Panc1 (cell line): ENCODE data around the gene NR4A3.

Experiments used
- CTCF ChIP-seq: fragments of 450-650 bp; IDR thresholded peaks from 2 replicates; pipeline ENCODE4 v1.5.1; 2017; ENCODE audit warnings: mild to moderate bottlenecking
- POLR2AphosphoS5 ChIP-seq: IDR thresholded peaks from 2 replicates; pipeline ENCODE4 v1.6.1; 2012; ENCODE audit warnings: mild to moderate bottlenecking, low read depth, low read length, moderate library complexity
- SIN3A ChIP-seq: IDR thresholded peaks from 2 replicates; pipeline ENCODE4 v1.6.1; 2012; ENCODE audit warnings: low read depth, mild to moderate bottlenecking, low read length, moderate library complexity, borderline replicate concordance; ENCODE audit not compliant: insufficient read depth

- no peak for TF ChIP-seq CTCF
- TF ChIP-seq SIN3A = no peak
- no peak for TF ChIP-seq POLR2AphosphoS5
These were observed 13.9 kb downstream of the NR4A3 start for GRCh38 chr9:99835581-99835980.
